ENCODE results near the gene OVOL1.

- TF ChIP-seq CTCF (IDR thresholded peaks at IDR 0.05) (no peak), POLR2A (IDR thresholded peaks at IDR 0.05) (no peak)
Observed at GRCh38 chr11:65778901-65779668, 7.8 kb upstream of the OVOL1 start.

Data from Peyer's patch (tissue), 4 donors.